B cell (primary cell): ENCODE results near the gene PYROXD2. TPM values are rescaled to one million over a fixed set of nuclear protein-coding genes. Genes with fewer than 3 reads are reported as not detected.

Experiments used
- ATAC-seq: fragments of 200-7000 bp; cut with Tn5 transposase; one replicate; pipeline ENCODE4 v1.10.0; 2021; ENCODE audit warnings: low read depth, mild to moderate bottlenecking, moderate number of reproducible peaks, moderate library complexity
- CTCF ChIA-PET: fragments of 350-600 bp; sonication (Branson Sonifier 250); formaldehyde crosslinking; loops from one replicate; lab custom pipeline; 2021; ENCODE audit warnings: antibody characterized with exemption, inconsistent platforms; lab: Charles Lee
- POLR2A ChIA-PET: fragments of 350-600 bp; sonication (Branson Sonifier 250); formaldehyde crosslinking; loops from one replicate; lab custom pipeline; 2021; ENCODE audit warnings: antibody characterized with exemption; lab: Charles Lee
- DNase-seq: peaks from one replicate; pipeline ENCODE4 v3.0.0; 2013
- H2AFZ ChIP-seq: 2 replicates; pipeline ENCODE4 v1.6.1; 2012; ENCODE audit warnings: mild to moderate bottlenecking, low read depth, low read length; ENCODE audit not compliant: insufficient read depth, poor library complexity, severe bottlenecking
- H3K27ac ChIP-seq, 2 donors: 1 replicate in 1 of 2; 2 replicates in 1 of 2; pipeline ENCODE4 v1.5.1; 2012 to 2013; ENCODE audit warnings: low read length in 2 of 2, mild to moderate bottlenecking in 2 of 2, moderate library complexity in 1 of 2
- H3K27me3 ChIP-seq, 4 experiments: fragments of 200-600 bp in 1 of 4; sonication (generic) in 1 of 4; replicated peaks in 1 of 4; 1 replicate in 2 of 4; 2 replicates in 2 of 4; pipeline versions ENCODE4 v1.6.1 to v1.7.0; 2013 to 2016; ENCODE audit warnings: low read length in 3 of 4, mild to moderate bottlenecking in 2 of 4, mixed read lengths in 1 of 4, moderate library complexity in 1 of 4; ENCODE audit not compliant: insufficient read depth in 4 of 4, control insufficient read depth in 3 of 4; ENCODE audit errors: control extremely low read depth in 1 of 4
- H3K36me3 ChIP-seq, 2 experiments: replicated peaks in 1 of 2; 1 replicate in 1 of 2; 2 replicates in 1 of 2; pipeline versions ENCODE4 v1.6.1 to v1.7.1; 2013; ENCODE audit warnings: low read length in 1 of 2; ENCODE audit not compliant: insufficient read depth in 2 of 2, control insufficient read depth in 1 of 2; ENCODE audit errors: control extremely low read depth in 1 of 2, extremely low read depth in 1 of 2
- H3K4me1 ChIP-seq, 2 donors: fragments of 200-600 bp in 1 of 2; sonication (generic) in 1 of 2; 1 replicate in 1 of 2; 2 replicates in 1 of 2; pipeline versions ENCODE4 v1.5.1 to v1.6.1; 2013 to 2017; ENCODE audit warnings: low read length in 2 of 2; ENCODE audit not compliant: control insufficient read depth in 2 of 2, insufficient read depth in 2 of 2
- H3K4me2 ChIP-seq: replicated peaks from 2 replicates; pipeline ENCODE3; 2012; ENCODE audit warnings: mild to moderate bottlenecking, low read depth, low read length; ENCODE audit not compliant: poor library complexity, severe bottlenecking
- H3K4me3 ChIP-seq, 5 experiments: fragments of 200-600 bp in 1 of 5; sonication (generic) in 1 of 5; 1 replicate in 3 of 5; 2 replicates in 2 of 5; pipeline versions ENCODE4 v1.5.1 to v1.7.0; 2011 to 2016; ENCODE audit warnings: low read length in 4 of 5, mild to moderate bottlenecking in 4 of 5, low read depth in 2 of 5, control low read depth in 1 of 5, moderate library complexity in 1 of 5; ENCODE audit not compliant: insufficient read depth in 1 of 5; ENCODE audit errors: control extremely low read depth in 1 of 5, extremely low read depth in 1 of 5
- H3K79me2 ChIP-seq: fragments of 200-600 bp; sonication (generic); one replicate; pipeline ENCODE4 v1.6.0; 2016; ENCODE audit warnings: low read length; ENCODE audit not compliant: control insufficient read depth, insufficient read depth
- H3K9ac ChIP-seq: fragments of 200-600 bp; sonication (generic); 2 replicates; pipeline ENCODE4 v1.6.1; 2017; ENCODE audit warnings: mild to moderate bottlenecking, low read length, moderate library complexity
- H3K9me3 ChIP-seq, 3 donors: one replicate each; pipeline versions ENCODE4 v1.6.1 to v1.7.1; 2013; ENCODE audit warnings: low read length in 2 of 3; ENCODE audit not compliant: control insufficient read depth in 2 of 3, insufficient read depth in 1 of 3; ENCODE audit errors: control extremely low read depth in 1 of 3
- H4K20me1 ChIP-seq: 2 replicates; pipeline ENCODE4 v1.6.0; 2012; ENCODE audit warnings: mild to moderate bottlenecking, low read length; ENCODE audit not compliant: insufficient read depth, control insufficient read depth, poor library complexity, severe bottlenecking
- H3K27ac Mint-ChIP-seq: one replicate; pipeline ENCODE4 v1.8.0; 2021; ENCODE audit warnings: mixed read lengths
- H3K27me3 Mint-ChIP-seq: one replicate; pipeline ENCODE4 v1.8.0; 2021; ENCODE audit warnings: mixed read lengths
- H3K4me1 Mint-ChIP-seq: one replicate; pipeline ENCODE4 v1.8.0; 2021; ENCODE audit warnings: mixed read lengths
- H3K4me3 Mint-ChIP-seq: one replicate; pipeline ENCODE4 v1.8.0; 2021; ENCODE audit warnings: mixed read lengths
- H3K9me3 Mint-ChIP-seq: one replicate; pipeline ENCODE4 v1.8.0; 2022; ENCODE audit warnings: mixed read lengths; ENCODE audit not compliant: insufficient read depth
- CTCF ChIP-seq: fragments of 200-600 bp; IDR thresholded peaks from one replicate; pipeline ENCODE4 v1.8.0; 2022; ENCODE audit warnings: antibody characterized with exemption, mild to moderate bottlenecking
- EZH2 ChIP-seq: IDR thresholded peaks from 2 replicates; pipeline ENCODE4 v1.6.1; 2012; ENCODE audit warnings: borderline replicate concordance, low read depth, mild to moderate bottlenecking, moderate library complexity, low read length; ENCODE audit not compliant: insufficient read depth, poor library complexity, severe bottlenecking
- WGBS: methylation state at CpG from one replicate; pipeline ENCODE4 v1.1.5; 2013; ENCODE audit warnings: missing lambda C conversion rate; ENCODE audit not compliant: insufficient coverage; 5-methylcytosine and 5-hydroxymethylcytosine counted together
- intact Hi-C: fragments of 100-400 bp; cut with micrococcal nuclease; formaldehyde crosslinking; loops from one replicate; pipeline ENCODE4 v1.10.0; 2022
- polyA plus RNA-seq: library from polyadenylated mRNA; depleted of rRNA; stranded (reverse); fragments of >200 nt; gene quantifications from 2 replicates; pipeline ENCODE4 v1.2.3, GENCODE V29; 2012
- total RNA-seq, 2 donors: library from RNA; stranded (reverse); fragments of 120-200 nt in 1 of 2; gene quantifications; 1 replicate in 1 of 2; 2 replicates in 1 of 2; pipeline versions ENCODE4 v1.2.3 to v1.2.4, GENCODE V29; 2013 to 2022

PYROXD2 gene
- total and polyA plus RNA-seq, 2 donors (not counting 1 experiment from before 2014, with no cell fraction given), result 25.1 to 960 TPM

GRCh38 chr10:98432330-98432729 is 17.3 kb upstream of the PYROXD2 start:
- no peak overlapping the region for H3K4me3 ChIP-seq
- H3K27ac ChIP-seq, result no peak overlapping the region
- peaks cover 3% of the 10 kb centered on the region for H3K9me3 Mint-ChIP-seq
- H3K9ac ChIP-seq, result no peak overlapping the region
- no peaks in the 10 kb centered on the region for H3K4me1 ChIP-seq
- H3K27me3 ChIP-seq, result no peaks in the 10 kb centered on the region
- no peaks in the 10 kb centered on the region for H3K79me2 ChIP-seq
- intact Hi-C loops, result no loop called here
- DNase-seq, result no peak
- H3K36me3 ChIP-seq, result peaks cover 29 to 84% of the 10 kb centered on the region in 2 experiments
- TF ChIP-seq EZH2, result no peak
- no peak for TF ChIP-seq CTCF
- no peak overlapping the region for H3K4me2 ChIP-seq
- no peak overlapping the region for H2AFZ ChIP-seq
- no peaks in the 10 kb centered on the region for H3K4me1 Mint-ChIP-seq
- peaks cover 14% of the 10 kb centered on the region for H4K20me1 ChIP-seq
- CTCF ChIA-PET, result no interaction called here
- no CpG with 5 or more reads among the region's 1 CpG for WGBS
- POLR2A ChIA-PET, result no interaction called here
- no peak overlapping the region for H3K4me3 Mint-ChIP-seq
- H3K9me3 ChIP-seq, result peaks cover 5 to 16% (median 16%) of the 10 kb centered on the region in 3 donors
- no peaks in the 10 kb centered on the region for H3K27me3 Mint-ChIP-seq
- H3K27ac Mint-ChIP-seq, result no peak overlapping the region
- no peak for ATAC-seq

- Histone ChIP-seq H3K9me3 (peaks cover 5 to 16% (median 16%) of the 10 kb centered on the region in 3 donors), H3K27ac (no peak overlapping the region), H3K27me3 (no peaks in the 10 kb centered on the region), H3K4me1 (no peaks in the 10 kb centered on the region), H4K20me1 (peaks cover 8% of the 10 kb centered on the region), H3K36me3 (peaks cover 29 to 80% of the 10 kb centered on the region in 2 experiments), H3K4me2 (no peak overlapping the region), H2AFZ (no peak overlapping the region), H3K79me2 (no peaks in the 10 kb centered on the region), H3K4me3 (no peak overlapping the region), H3K9ac (no peak overlapping the region)
- Mint-ChIP-seq H3K4me1 (no peaks in the 10 kb centered on the region), H3K27me3 (no peaks in the 10 kb centered on the region), H3K27ac (no peak overlapping the region), H3K4me3 (no peak overlapping the region), H3K9me3 (peaks cover 3% of the 10 kb centered on the region)
- ChIA-PET CTCF (no interaction called here), POLR2A (no interaction called here)
- DNase-seq, result no peak
- intact Hi-C loops, result no loop called here
- ATAC-seq, result no peak
- 88% methylated on average over 8 of the region's 8 CpGs for WGBS
- TF ChIP-seq CTCF (no peak), EZH2 (no peak)
Observed at GRCh38 chr10:98431016-98431415, 16.0 kb upstream of the PYROXD2 start.
